NOMO-1 treated with dmso at 0.1 percent for 144 hours (cell line): ENCODE data around the gene MPST.
A peak's percentile ranks its signal among the peaks of the same experiment; 100 is the strongest.
"Not testable (repeated sequence)": the region's sequence is repeated elsewhere in the genome, so short reads cannot be mapped to it uniquely, and the experiment has no call there.

Source experiments
- DNase-seq: peaks from one replicate; lab custom pipeline; 2025; ENCODE audit not compliant: unreplicated experiment; lab: John Stamatoyannopoulos, UW

The MPST gene

GRCh38 chr22:37019309-37020191 is at the start of gene MPST, which contains the start of gene TST:
MPST (plus strand) TSS chr22:37019742; CDS start chr22:37019837, 95 bp downstream.
TST (minus strand) TSS chr22:37019447; CDS start chr22:37018732, 715 bp downstream.
- peak; percentile 72 for DNase-seq

- DNase-seq, result no peak
These were observed 48.0 kb upstream of the MPST start for GRCh38 chr22:36971341-36972125.

- DNase-seq, result no peak
These were observed 42.9 kb upstream of the MPST start for GRCh38 chr22:36976606-36977005.

- DNase-seq, result no peak
These were observed 42.1 kb upstream of the MPST start for GRCh38 chr22:36977401-36977861.

GRCh38 chr22:36977947-36978660 is 41.4 kb upstream of the MPST start:
- DNase-seq, result peak; percentile 89

GRCh38 chr22:36979016-36979910 is 40.3 kb upstream of the MPST start:
- DNase-seq, result no peak

- no peak for DNase-seq
These were observed 38.2 kb upstream of the MPST start for GRCh38 chr22:36981247-36981775.

GRCh38 chr22:36982136-36982535 is 37.4 kb upstream of the MPST start:
- DNase-seq, result no peak

GRCh38 chr22:36985211-36985889 is 34.2 kb upstream of the MPST start:
- DNase-seq, result no peak

- DNase-seq, result no peak
These were observed 33.2 kb upstream of the MPST start for GRCh38 chr22:36986242-36986821.

- no peak for DNase-seq
These were observed 31.3 kb upstream of the MPST start for GRCh38 chr22:36988075-36988832.

GRCh38 chr22:36989012-36989411 is 30.5 kb upstream of the MPST start:
- DNase-seq, result not testable (repeated sequence)

- DNase-seq, result no peak
These were observed 29.1 kb upstream of the MPST start for GRCh38 chr22:36990457-36990856.

GRCh38 chr22:36991206-36991605 is 28.3 kb upstream of the MPST start:
- no peak for DNase-seq

- no peak for DNase-seq
These were observed 21.8 kb upstream of the MPST start for GRCh38 chr22:36997746-36998145.

GRCh38 chr22:36998620-36999351 is 20.8 kb upstream of the MPST start:
- no peak for DNase-seq

GRCh38 chr22:36999463-36999862 is 20.1 kb upstream of the MPST start:
- no peak for DNase-seq
